Upper lobe of left lung (tissue), 6 donors: ENCODE measurements around the gene SDCBP2. TPM values are rescaled to one million over a fixed set of nuclear protein-coding genes. Genes with fewer than 3 reads are reported as not detected.

Experiments
- ATAC-seq, 2 donors: fragments of 200-7000 bp; cut with Tn5 transposase; one replicate each; pipeline ENCODE4 v1.9.1; 2022; ENCODE audit warnings: mild to moderate bottlenecking in 2 of 2, moderate library complexity in 2 of 2; ENCODE audit not compliant: low FRiP score in 2 of 2
- DNase-seq, 2 donors: peaks; one replicate each; pipeline ENCODE4 v3.0.0-alpha.2; 2019 to 2020
- H3K27ac ChIP-seq, 4 donors: fragments of 200-600 bp; sonication (generic); one replicate each; pipeline ENCODE4 v1.5.1; 2016 to 2019
- H3K27me3 ChIP-seq, 4 donors: fragments of 200-600 bp; sonication (generic); one replicate each; pipeline ENCODE4 v1.5.1; 2017 to 2019
- H3K36me3 ChIP-seq, 4 donors: fragments of 200-600 bp; sonication (generic); one replicate each; pipeline ENCODE4 v1.5.1; 2016 to 2019
- H3K4me1 ChIP-seq, 4 donors: fragments of 200-600 bp; sonication (generic); one replicate each; pipeline ENCODE4 v1.5.1; 2018 to 2019
- H3K4me3 ChIP-seq, 4 donors: fragments of 200-600 bp; sonication (generic); one replicate each; pipeline ENCODE4 v1.5.1; 2017 to 2019; ENCODE audit warnings: mild to moderate bottlenecking in 2 of 4, moderate library complexity in 1 of 4
- H3K9me3 ChIP-seq, 4 donors: fragments of 200-600 bp; sonication (generic); one replicate each; pipeline ENCODE4 v1.5.1; 2018 to 2019
- EP300 ChIP-seq, 4 donors: sonication (generic); formaldehyde crosslinking; IDR thresholded peaks; one replicate each; pipeline ENCODE4 v1.5.1; 2017; ENCODE audit warnings: antibody characterized with exemption in 4 of 4, control low read depth in 2 of 4
- POLR2A ChIP-seq, 4 donors: fragments of 450-650 bp; IDR thresholded peaks; one replicate each; pipeline ENCODE4 v1.5.1; 2016 to 2017; ENCODE audit warnings: antibody characterized with exemption in 4 of 4, mild to moderate bottlenecking in 2 of 4
- POLR2AphosphoS5 ChIP-seq, 2 donors: sonication (generic); formaldehyde crosslinking; IDR thresholded peaks; one replicate each; pipeline ENCODE4 v1.5.1; 2017; ENCODE audit warnings: antibody characterized with exemption in 2 of 2
- WGBS, 2 donors: methylation state at CpG; one replicate each; pipeline ENCODE4 v1.1.5; 2017 to 2018; 5-methylcytosine and 5-hydroxymethylcytosine counted together
- total RNA-seq, 6 donors: library from RNA; depleted of rRNA in 4 of 6; stranded (reverse); fragments of >200 nt in 4 of 6; gene quantifications; one replicate each; pipeline versions ENCODE4 v1.1.0 to v1.2.1, GENCODE V29; 2016 to 2021
- TF ChIP-seq, protein P1 (sequence below), 6 experiments: fragments of 450-650 bp in 4 of 6; fragments of 200-600 bp in 2 of 6; sonication (generic) in 2 of 6; IDR thresholded peaks; one replicate each; pipeline ENCODE4 v1.5.1; 2016 to 2019; ENCODE audit warnings: antibody characterized with exemption in 6 of 6
- donor health status: DM: no; HTN: no; CAD: no; lungs with moderate emphysema.
- donor health status: DM: no; HTN: yes; CAD: no; lungs with severe emphysema.

Gene SDCBP2
- total RNA-seq, 6 donors from 2014 or later = 6.3 to 34.0 (median 15.9) TPM

DNA sequence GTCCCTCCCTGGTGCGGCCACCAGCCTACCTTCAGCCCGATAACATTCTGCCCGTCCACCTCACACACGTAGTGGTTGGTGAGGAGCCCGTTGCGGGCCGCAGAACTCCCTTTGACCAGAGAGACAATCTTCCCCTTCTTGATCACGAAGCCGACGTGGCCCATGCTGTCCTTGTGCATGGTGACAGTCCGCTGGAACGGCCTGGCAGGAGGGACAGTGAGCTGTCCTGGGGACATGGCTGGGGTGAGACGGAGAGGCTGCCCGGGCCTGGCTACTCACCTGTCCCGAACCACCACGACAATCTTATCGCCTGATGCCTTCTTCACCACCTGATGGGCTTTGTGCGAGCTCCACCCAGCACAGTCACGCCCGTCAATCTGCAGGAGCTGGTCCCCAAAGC is 16.6 kb downstream of the SDCBP2 start:
- TF ChIP-seq, protein P1, sequence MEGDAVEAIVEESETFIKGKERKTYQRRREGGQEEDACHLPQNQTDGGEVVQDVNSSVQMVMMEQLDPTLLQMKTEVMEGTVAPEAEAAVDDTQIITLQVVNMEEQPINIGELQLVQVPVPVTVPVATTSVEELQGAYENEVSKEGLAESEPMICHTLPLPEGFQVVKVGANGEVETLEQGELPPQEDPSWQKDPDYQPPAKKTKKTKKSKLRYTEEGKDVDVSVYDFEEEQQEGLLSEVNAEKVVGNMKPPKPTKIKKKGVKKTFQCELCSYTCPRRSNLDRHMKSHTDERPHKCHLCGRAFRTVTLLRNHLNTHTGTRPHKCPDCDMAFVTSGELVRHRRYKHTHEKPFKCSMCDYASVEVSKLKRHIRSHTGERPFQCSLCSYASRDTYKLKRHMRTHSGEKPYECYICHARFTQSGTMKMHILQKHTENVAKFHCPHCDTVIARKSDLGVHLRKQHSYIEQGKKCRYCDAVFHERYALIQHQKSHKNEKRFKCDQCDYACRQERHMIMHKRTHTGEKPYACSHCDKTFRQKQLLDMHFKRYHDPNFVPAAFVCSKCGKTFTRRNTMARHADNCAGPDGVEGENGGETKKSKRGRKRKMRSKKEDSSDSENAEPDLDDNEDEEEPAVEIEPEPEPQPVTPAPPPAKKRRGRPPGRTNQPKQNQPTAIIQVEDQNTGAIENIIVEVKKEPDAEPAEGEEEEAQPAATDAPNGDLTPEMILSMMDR (IDR thresholded peaks at IDR 0.05) = no peak
- TF ChIP-seq EP300 (IDR thresholded peaks at IDR 0.05) = no peak
- no peak for TF ChIP-seq POLR2AphosphoS5 (IDR thresholded peaks at IDR 0.05)
- no peak for TF ChIP-seq POLR2A (IDR thresholded peaks at IDR 0.05)
- peaks cover 0 to 10% (median 0%) of the 10 kb centered on the region in 4 donors for H3K36me3 ChIP-seq
- WGBS, 2 donors = 96% methylated on average over 13 to 20 of the region's 20 CpGs
- H3K27me3 ChIP-seq = no peaks in the 10 kb centered on the region
- ATAC-seq (no peak), DNase-seq (peak in 1 of 2 donors; percentile 59)
- peaks cover 4 to 11% (median 8%) of the 10 kb centered on the region in 4 donors for H3K4me1 ChIP-seq
- no peak overlapping the region for H3K27ac ChIP-seq
- H3K9me3 ChIP-seq = no peaks in the 10 kb centered on the region
- H3K4me3 ChIP-seq = no peak overlapping the region

DNA sequence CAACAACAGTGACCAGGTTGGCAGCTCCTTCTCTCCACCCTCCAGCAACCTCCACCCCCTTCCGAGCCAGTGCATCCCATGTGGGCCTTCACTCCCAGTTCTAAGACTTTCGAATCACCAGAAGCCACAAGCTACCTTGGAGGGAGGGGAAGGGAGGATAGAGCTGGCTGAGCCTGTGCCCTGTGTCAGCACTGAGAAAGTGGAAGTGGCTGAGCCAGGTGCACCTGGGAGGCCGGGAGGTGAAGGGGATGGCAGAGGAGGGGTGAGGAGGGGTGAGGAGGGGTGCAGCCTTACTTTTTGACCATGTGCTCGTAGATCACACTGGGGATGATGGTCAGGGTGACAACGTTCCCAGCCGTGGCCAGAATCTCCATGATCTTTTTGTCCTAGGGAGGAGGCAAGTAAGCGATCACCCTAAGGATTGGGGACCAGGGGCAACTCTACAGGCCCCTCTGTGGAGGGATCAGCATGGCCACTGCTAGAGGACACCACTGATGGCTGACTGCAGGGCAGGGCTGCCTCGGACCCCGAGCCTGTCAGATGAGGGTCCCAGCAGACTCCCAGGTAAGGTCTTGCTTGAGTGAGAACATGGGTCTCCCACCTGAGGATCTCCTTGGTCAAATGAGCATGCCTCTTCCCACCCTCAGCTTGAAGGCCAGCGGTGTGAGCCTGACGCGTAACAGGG is 18.3 kb downstream of the SDCBP2 start:
- DNase-seq = no peak
- peaks cover 4 to 11% (median 8%) of the 10 kb centered on the region in 4 donors for H3K4me1 ChIP-seq
- 75 to 85% methylated on average over 9 to 11 of the region's 12 CpGs for WGBS, 2 donors
- no peak overlapping the region for H3K4me3 ChIP-seq
- peaks cover 0 to 24% (median 1%) of the 10 kb centered on the region in 4 donors for H3K36me3 ChIP-seq
- no peak overlapping the region for H3K27ac ChIP-seq
- no peak for ATAC-seq
- no peaks in the 10 kb centered on the region for H3K27me3 ChIP-seq
- no peaks in the 10 kb centered on the region for H3K9me3 ChIP-seq
- no peak for TF ChIP-seq EP300 (IDR thresholded peaks at IDR 0.05)
- no peak for TF ChIP-seq POLR2AphosphoS5 (IDR thresholded peaks at IDR 0.05)
- TF ChIP-seq, protein P1 (IDR thresholded peaks at IDR 0.05) = no peak
- TF ChIP-seq POLR2A (IDR thresholded peaks at IDR 0.05) = no peak

DNA sequence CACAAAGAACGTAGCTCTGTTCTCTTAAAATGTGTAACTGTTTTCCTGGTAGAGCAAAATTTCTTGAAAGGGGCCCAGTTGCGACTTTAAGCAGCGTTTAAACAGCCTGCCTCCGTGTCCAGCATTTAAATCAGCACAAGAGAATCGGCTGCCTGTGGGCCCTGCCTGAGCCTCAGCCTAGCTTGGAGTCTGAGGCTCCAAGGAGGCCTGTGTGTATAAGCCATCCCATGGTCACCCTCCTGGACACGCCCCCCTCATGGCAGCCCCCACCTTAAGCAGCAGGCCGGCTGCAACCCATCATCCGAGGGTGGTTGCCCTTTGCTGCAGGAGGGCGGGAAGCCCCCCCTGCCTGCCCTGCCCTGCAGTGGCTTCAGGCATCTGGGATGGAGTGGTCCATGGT is 18.9 kb downstream of the SDCBP2 start:
- no peak for ATAC-seq
- H3K27ac ChIP-seq = no peak overlapping the region
- no peaks in the 10 kb centered on the region for H3K9me3 ChIP-seq
- H3K27me3 ChIP-seq = no peaks in the 10 kb centered on the region
- peaks cover 4 to 11% (median 8%) of the 10 kb centered on the region in 4 donors for H3K4me1 ChIP-seq
- TF ChIP-seq, protein P1 (IDR thresholded peaks at IDR 0.05) = no peak
- TF ChIP-seq POLR2AphosphoS5 (IDR thresholded peaks at IDR 0.05) (no peak), EP300 (IDR thresholded peaks at IDR 0.05) (no peak), POLR2A (IDR thresholded peaks at IDR 0.05) (no peak)
- DNase-seq = no peak
- H3K36me3 ChIP-seq = peaks cover 0 to 28% (median 4%) of the 10 kb centered on the region in 4 donors
- H3K4me3 ChIP-seq = no peak overlapping the region
- 78 to 82% methylated on average over 5 to 6 of the region's 9 CpGs for WGBS, 2 donors

DNA sequence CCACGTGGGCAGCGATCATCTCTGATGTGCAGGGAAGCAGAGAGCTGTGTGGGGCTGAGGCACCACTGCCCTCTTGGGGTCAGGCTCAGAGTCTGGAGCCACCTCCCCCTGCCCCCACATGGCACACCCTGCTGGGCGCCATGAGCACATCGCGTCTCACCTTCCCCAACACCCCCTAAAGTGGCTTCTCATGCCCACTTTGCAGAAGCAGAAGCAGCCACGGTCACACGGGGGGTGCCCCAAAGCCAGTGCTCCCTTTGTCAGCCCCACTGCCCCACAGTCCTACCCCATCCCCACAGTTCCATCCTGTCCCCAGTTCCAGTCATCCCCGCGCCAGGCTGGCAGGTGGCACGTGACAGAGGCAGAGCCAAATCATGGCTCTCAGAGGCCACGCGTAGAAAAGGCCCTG is 19.5 kb downstream of the SDCBP2 start:
- H3K36me3 ChIP-seq = peaks cover 0 to 34% (median 6%) of the 10 kb centered on the region in 4 donors
- H3K9me3 ChIP-seq = no peaks in the 10 kb centered on the region
- TF ChIP-seq, protein P1 (IDR thresholded peaks at IDR 0.05) = no peak
- TF ChIP-seq POLR2AphosphoS5 (IDR thresholded peaks at IDR 0.05) (no peak), POLR2A (IDR thresholded peaks at IDR 0.05) (no peak), EP300 (IDR thresholded peaks at IDR 0.05) (no peak)
- no peak overlapping the region for H3K27ac ChIP-seq
- WGBS, 2 donors = 88 to 94% methylated on average over 11 to 12 of the region's 12 CpGs
- H3K4me3 ChIP-seq = no peak overlapping the region
- DNase-seq (peak in 1 of 2 donors; percentile 54), ATAC-seq (no peak)
- H3K4me1 ChIP-seq = peaks cover 4 to 11% (median 8%) of the 10 kb centered on the region in 4 donors
- no peaks in the 10 kb centered on the region for H3K27me3 ChIP-seq

DNA sequence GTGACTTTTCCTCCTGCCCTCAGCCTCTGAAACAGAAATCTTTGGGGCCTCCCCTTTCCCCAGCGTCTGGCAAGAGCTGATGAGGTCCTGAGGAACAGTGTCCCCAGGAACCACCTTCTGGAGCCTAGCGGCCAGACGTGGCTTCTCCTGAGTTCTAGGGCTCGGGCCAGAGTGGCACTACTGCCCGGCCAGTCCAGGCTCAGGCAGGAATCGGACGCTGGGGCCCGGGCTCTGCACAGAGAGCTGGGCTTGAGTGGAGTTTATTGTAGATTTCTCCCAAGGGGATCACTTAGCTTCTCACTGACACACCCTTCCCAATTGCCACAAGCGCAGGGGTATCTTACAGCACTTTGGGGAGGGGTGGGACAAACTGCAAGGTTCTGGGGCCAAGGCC is 20.2 kb downstream of the SDCBP2 start:
- peaks cover 0 to 34% (median 6%) of the 10 kb centered on the region in 4 donors for H3K36me3 ChIP-seq
- peak in 1 of 2 donors; percentile 71 for DNase-seq
- 97% methylated on average over 4 to 9 of the region's 9 CpGs for WGBS, 2 donors
- no peaks in the 10 kb centered on the region for H3K9me3 ChIP-seq
- TF ChIP-seq POLR2A (IDR thresholded peaks at IDR 0.05) = no peak
- TF ChIP-seq POLR2AphosphoS5 (IDR thresholded peaks at IDR 0.05) = no peak
- TF ChIP-seq, protein P1 (IDR thresholded peaks at IDR 0.05) = no peak
- peaks cover 4 to 7% (median 6%) of the 10 kb centered on the region in 4 donors for H3K4me1 ChIP-seq
- H3K27ac ChIP-seq = no peak overlapping the region
- H3K4me3 ChIP-seq = no peak overlapping the region
- H3K27me3 ChIP-seq = no peaks in the 10 kb centered on the region
- ATAC-seq = no peak
